Ovary (tissue), 3 donors: ENCODE measurements around the gene PCDHB9.

Source experiments
- CTCF ChIP-seq, 3 donors: fragments of 450-650 bp in 2 of 3; fragments of 200-600 bp in 1 of 3; IDR thresholded peaks; one replicate each; pipeline versions ENCODE4 v1.5.1 to v1.8.0; 2016 to 2022; ENCODE audit warnings: antibody characterized with exemption in 3 of 3, mild to moderate bottlenecking in 1 of 3
- EP300 ChIP-seq: sonication (generic); formaldehyde crosslinking; IDR thresholded peaks from one replicate; pipeline ENCODE4 v1.6.1; 2017; ENCODE audit warnings: antibody characterized with exemption
- POLR2A ChIP-seq: fragments of 450-650 bp; IDR thresholded peaks from one replicate; pipeline ENCODE4 v1.6.1; 2017; ENCODE audit warnings: antibody characterized with exemption, mild to moderate bottlenecking, moderate library complexity
- donor health status: DM: no; HTN: no; CAD: no.

- TF ChIP-seq POLR2A (no peak), CTCF (IDR thresholded peaks at IDR 0.05) (no peak), EP300 (no peak)
These were observed 36.3 kb downstream of the PCDHB9 start, which contains the start of gene PCDHB14 for GRCh38 chr5:141223112-141223783.
